Measurements from ENCODE around the gene GRM1.
"Not testable (repeated sequence)": the region's sequence is repeated elsewhere in the genome, so short reads cannot be mapped to it uniquely, and the experiment has no call there.

GRM1 gene

GRCh38 chr6:146194434-146194833 lies 165.6 kb downstream of the GRM1 start:
- DNase-seq: no peak

- DNase-seq: no peak
Observed at GRCh38 chr6:146200176-146200575, 171.3 kb downstream of the GRM1 start.

GRCh38 chr6:146202570-146202969 lies 173.7 kb downstream of the GRM1 start:
- no peak for DNase-seq

GRCh38 chr6:146209942-146210341 lies 181.1 kb downstream of the GRM1 start:
- DNase-seq: no peak

- no peak for DNase-seq
Observed at GRCh38 chr6:146210406-146211083, 181.7 kb downstream of the GRM1 start.

GRCh38 chr6:146211646-146212045 lies 182.8 kb downstream of the GRM1 start:
- no peak for DNase-seq

- DNase-seq: no peak
Observed at GRCh38 chr6:146212781-146213180, 183.9 kb downstream of the GRM1 start.

GRCh38 chr6:146219101-146219500 lies 190.2 kb downstream of the GRM1 start:
- DNase-seq: no peak

- no peak for DNase-seq
Observed at GRCh38 chr6:146224449-146224848, 195.6 kb downstream of the GRM1 start.

- DNase-seq: no peak
Observed at GRCh38 chr6:146224988-146225387, 196.1 kb downstream of the GRM1 start.

- DNase-seq: no peak
Observed at GRCh38 chr6:146240322-146240721, 211.5 kb downstream of the GRM1 start.

- DNase-seq: no peak
Observed at GRCh38 chr6:146240807-146241206, 211.9 kb downstream of the GRM1 start.

GRCh38 chr6:146243646-146244045 lies 214.8 kb downstream of the GRM1 start:
- not testable (repeated sequence) for DNase-seq

GRCh38 chr6:146244630-146245143 lies 215.8 kb downstream of the GRM1 start:
- no peak for DNase-seq

- no peak for DNase-seq
Observed at GRCh38 chr6:146246028-146246427, 217.2 kb downstream of the GRM1 start.

- DNase-seq: no peak
Observed at GRCh38 chr6:146253691-146254090, 224.8 kb downstream of the GRM1 start.

GRCh38 chr6:146258206-146258605 lies 229.3 kb downstream of the GRM1 start:
- DNase-seq: no peak

- no peak for DNase-seq
Observed at GRCh38 chr6:146260886-146261285, 232.0 kb downstream of the GRM1 start.

- no peak for DNase-seq
Observed at GRCh38 chr6:146265056-146265455, 236.2 kb downstream of the GRM1 start.

- no peak for DNase-seq
Observed at GRCh38 chr6:146267447-146267846, 238.6 kb downstream of the GRM1 start.

GRCh38 chr6:146267946-146268345 lies 239.1 kb downstream of the GRM1 start:
- no peak for DNase-seq

- no peak for DNase-seq
Observed at GRCh38 chr6:146269482-146269881, 240.6 kb downstream of the GRM1 start.

GRCh38 chr6:146271163-146271562 lies 242.3 kb downstream of the GRM1 start:
- DNase-seq: not testable (repeated sequence)

GRCh38 chr6:146273490-146273889 lies 244.6 kb downstream of the GRM1 start:
- no peak for DNase-seq

GRCh38 chr6:146277142-146277541 lies 248.3 kb downstream of the GRM1 start:
- DNase-seq: no peak
